Common myeloid progenitor, CD34-positive (primary cell): ENCODE results near the gene PSD.
A peak's percentile ranks its signal among the peaks of the same experiment; 100 is the strongest.

Experiments used
- CTCF ChIA-PET: fragments of 350-600 bp; sonication (Branson Sonifier 250); formaldehyde crosslinking; loops from one replicate; lab custom pipeline; 2021; ENCODE audit warnings: antibody characterized with exemption; lab: Charles Lee
- POLR2A ChIA-PET: fragments of 350-600 bp; sonication (Branson Sonifier 250); formaldehyde crosslinking; loops from one replicate; lab custom pipeline; 2021; ENCODE audit warnings: antibody characterized with exemption; lab: Charles Lee
- DNase-seq, 3 donors: peaks; one replicate each; pipeline versions ENCODE4 v3.0.0 to v3.0.0-alpha.2; 2013
- H3K27ac ChIP-seq, 2 experiments: 1 replicate in 1 of 2; 2 replicates in 1 of 2; pipeline ENCODE4 v1.7.0; 2013; ENCODE audit warnings: inconsistent platforms in 2 of 2, low read length in 2 of 2, mild to moderate bottlenecking in 2 of 2, low read depth in 1 of 2, moderate library complexity in 1 of 2; ENCODE audit not compliant: severe bottlenecking in 2 of 2, insufficient read depth in 1 of 2, poor library complexity in 1 of 2
- H3K27me3 ChIP-seq, 5 experiments: replicated peaks in 2 of 5; 1 replicate in 3 of 5; 2 replicates in 2 of 5; pipeline versions ENCODE4 v1.6.1 to v1.7.0; 2013; ENCODE audit warnings: low read length in 4 of 5, mild to moderate bottlenecking in 2 of 5, moderate library complexity in 2 of 5, inconsistent platforms in 1 of 5; ENCODE audit not compliant: insufficient read depth in 5 of 5, control insufficient read depth in 4 of 5
- H3K36me3 ChIP-seq, 4 experiments: 1 replicate in 2 of 4; 2 replicates in 2 of 4; pipeline versions ENCODE4 v1.6.1 to v1.7.0; 2013; ENCODE audit warnings: low read length in 3 of 4, control low read depth in 1 of 4, mild to moderate bottlenecking in 1 of 4; ENCODE audit not compliant: control insufficient read depth in 4 of 4, insufficient read depth in 4 of 4
- H3K4me1 ChIP-seq, 4 experiments: 1 replicate in 3 of 4; 2 replicates in 1 of 4; pipeline versions ENCODE4 v1.6.1 to v1.7.1; 2013; ENCODE audit warnings: low read length in 3 of 4, mild to moderate bottlenecking in 3 of 4, control low read depth in 1 of 4, inconsistent platforms in 1 of 4, moderate library complexity in 1 of 4; ENCODE audit not compliant: control insufficient read depth in 4 of 4, insufficient read depth in 4 of 4; ENCODE audit errors: control extremely low read depth in 1 of 4
- H3K4me3 ChIP-seq, 7 experiments: 1 replicate in 4 of 7; 2 replicates in 3 of 7; pipeline versions ENCODE4 v1.5.1 to v1.7.0; 2013; ENCODE audit warnings: mild to moderate bottlenecking in 7 of 7, low read length in 6 of 7, moderate library complexity in 6 of 7, inconsistent platforms in 2 of 7, low read depth in 2 of 7, control low read depth in 1 of 7; ENCODE audit not compliant: insufficient read depth in 4 of 7, control insufficient read depth in 1 of 7; ENCODE audit errors: extremely low read depth in 1 of 7
- H3K9me3 ChIP-seq, 5 experiments: 1 replicate in 4 of 5; 2 replicates in 1 of 5; pipeline versions ENCODE4 v1.6.1 to v1.7.1; 2013; ENCODE audit warnings: low read length in 4 of 5, mild to moderate bottlenecking in 2 of 5, inconsistent platforms in 1 of 5, low read depth in 1 of 5, moderate library complexity in 1 of 5; ENCODE audit not compliant: control insufficient read depth in 4 of 5, insufficient read depth in 2 of 5; ENCODE audit errors: control extremely low read depth in 1 of 5
- WGBS: methylation state at CpG from one replicate; pipeline ENCODE4 v1.1.5; 2013; ENCODE audit not compliant: insufficient coverage; 5-methylcytosine and 5-hydroxymethylcytosine counted together

PSD gene

GRCh38 chr10:102453502-102453901 lies 34.9 kb upstream of the PSD start:
- Histone ChIP-seq H3K4me1 (peaks cover 6 to 33% (median 21%) of the 10 kb centered on the region in 4 experiments), H3K27ac (peak overlapping the region in 1 of 2 experiments; percentile 49), H3K36me3 (peaks cover 6 to 30% (median 16%) of the 10 kb centered on the region in 4 experiments), H3K9me3 (no peaks in the 10 kb centered on the region), H3K27me3 (no peaks in the 10 kb centered on the region), H3K4me3 (no peak overlapping the region)
- WGBS: 98% methylated on average over 4 of the region's 5 CpGs
- ChIA-PET CTCF (interaction anchor here (1.2 to 1.3 kb wide), 2 partner anchors 20 to 40 kb away, joined by 3 to 4 read pairs; no protein-coding TSS in a partner anchor), POLR2A (interaction anchor here (0.6 kb wide), 1 partner anchor 26 kb away, joined by 4 read pairs; no protein-coding TSS in a partner anchor)
- DNase-seq: no peak

GRCh38 chr10:102452672-102453340 lies 34.2 kb upstream of the PSD start:
- peaks cover 6 to 30% (median 16%) of the 10 kb centered on the region in 4 experiments for H3K36me3 ChIP-seq
- ChIA-PET CTCF (interaction anchor here (0.6 to 2.0 kb wide), 6 partner anchors 10 to 49 kb away, joined by 3 to 8 read pairs (median 4); no protein-coding TSS in a partner anchor), POLR2A (interaction anchor here (0.6 kb wide), 1 partner anchor 26 kb away, joined by 4 read pairs; no protein-coding TSS in a partner anchor)
- H3K4me1 ChIP-seq: peaks cover 6 to 33% (median 21%) of the 10 kb centered on the region in 4 experiments
- 87% methylated on average over 3 of the region's 3 CpGs for WGBS
- DNase-seq: peak in 2 of 3 donors; percentile 49 to 64
- H3K4me3 ChIP-seq: no peak overlapping the region
- H3K27ac ChIP-seq: peak overlapping the region in 1 of 2 experiments; percentile 49
- H3K9me3 ChIP-seq: no peaks in the 10 kb centered on the region
- no peaks in the 10 kb centered on the region for H3K27me3 ChIP-seq

- CTCF ChIA-PET: interaction anchor here (0.9 to 4.3 kb wide), 13 partner anchors 9 to 146 kb away, joined by 3 to 23 read pairs (median 5); partner anchors contain the start of gene FBXL15
- H3K27ac ChIP-seq: peak within 1 kb of the TSS in 1 of 2 experiments; percentile 83
- peaks cover 6 to 33% (median 21%) of the 10 kb centered on the region in 4 experiments for H3K4me1 ChIP-seq
- peak within 1 kb of the TSS; percentile 75 to 98 (median 87) for H3K4me3 ChIP-seq
- peaks cover 6 to 27% (median 13%) of the 10 kb centered on the region in 4 experiments for H3K36me3 ChIP-seq
- H3K9me3 ChIP-seq: no peaks in the 10 kb centered on the region
- POLR2A ChIA-PET: interaction anchor here (0.5 to 1.8 kb wide), 8 partner anchors 9 to 411 kb away, joined by 3 to 12 read pairs (median 3); no protein-coding TSS in a partner anchor
- no peak for DNase-seq
- no peaks in the 10 kb centered on the region for H3K27me3 ChIP-seq
- WGBS: 29% methylated on average over 26 of the region's 28 CpGs
Observed at GRCh38 chr10:102451105-102451969, 32.8 kb upstream of the PSD start, which contains the start of gene C10orf95. C10orf95 (minus strand) TSS chr10:102451543; CDS start chr10:102451093, 450 bp downstream.

GRCh38 chr10:102450374-102451104 lies 32.0 kb upstream of the PSD start:
- Histone ChIP-seq H3K4me3 (peak overlapping the region; percentile 75 to 98 (median 87)), H3K9me3 (no peaks in the 10 kb centered on the region), H3K36me3 (peaks cover 6 to 19% (median 10%) of the 10 kb centered on the region in 4 experiments), H3K27ac (peak overlapping the region; percentile 61 to 83), H3K27me3 (no peaks in the 10 kb centered on the region), H3K4me1 (peaks cover 6 to 33% (median 21%) of the 10 kb centered on the region in 4 experiments)
- POLR2A ChIA-PET: interaction anchor here (0.8 to 1.8 kb wide), 10 partner anchors 10 to 134 kb away, joined by 3 to 12 read pairs (median 4); no protein-coding TSS in a partner anchor
- DNase-seq: peak; percentile 88 to 94 (median 92)
- CTCF ChIA-PET: interaction anchor here (0.6 to 4.3 kb wide), 14 partner anchors 8 to 406 kb away, joined by 3 to 23 read pairs (median 5); partner anchors contain the start of gene FBXL15
- WGBS: 0% methylated on average over 78 of the region's 104 CpGs

- peak overlapping the region; percentile 75 to 98 (median 87) for H3K4me3 ChIP-seq
- POLR2A ChIA-PET: interaction anchor here (0.8 to 1.8 kb wide), 8 partner anchors 10 to 134 kb away, joined by 3 to 12 read pairs (median 4); no protein-coding TSS in a partner anchor
- H3K4me1 ChIP-seq: peaks cover 6 to 33% (median 21%) of the 10 kb centered on the region in 4 experiments
- H3K27me3 ChIP-seq: no peaks in the 10 kb centered on the region
- H3K9me3 ChIP-seq: no peaks in the 10 kb centered on the region
- CTCF ChIA-PET: interaction anchor here (0.6 to 4.3 kb wide), 10 partner anchors 11 to 406 kb away, joined by 3 to 23 read pairs (median 5); partner anchors contain the start of gene FBXL15
- peak overlapping the region; percentile 61 to 83 for H3K27ac ChIP-seq
- 0% methylated on average over 10 of the region's 11 CpGs for WGBS
- DNase-seq: no peak
- peaks cover 3 to 14% (median 10%) of the 10 kb centered on the region in 4 experiments for H3K36me3 ChIP-seq
Observed at GRCh38 chr10:102450124-102450373, 31.5 kb upstream of the PSD start.
